Skeletal muscle tissue (tissue), 4 donors: ENCODE measurements around the gene SMOC2. TPM values are rescaled to one million over a fixed set of nuclear protein-coding genes. Genes with fewer than 3 reads are reported as not detected.
"Not testable (repeated sequence)": the region's sequence is repeated elsewhere in the genome, so short reads cannot be mapped to it uniquely, and the experiment has no call there.

Experiments used
- H3K27ac ChIP-seq: one replicate; pipeline ENCODE4 v1.7.0; 2013; ENCODE audit warnings: mild to moderate bottlenecking, low read depth, low read length, inconsistent platforms
- H3K27me3 ChIP-seq, 3 donors: one replicate each; pipeline ENCODE4 v1.7.0; 2013; ENCODE audit warnings: low read length in 3 of 3; ENCODE audit not compliant: control insufficient read depth in 3 of 3, insufficient read depth in 3 of 3
- H3K36me3 ChIP-seq, 3 donors: one replicate each; pipeline ENCODE4 v1.7.0; 2013; ENCODE audit warnings: low read length in 3 of 3; ENCODE audit not compliant: control insufficient read depth in 3 of 3, insufficient read depth in 3 of 3
- H3K4me1 ChIP-seq, 3 donors: one replicate each; pipeline ENCODE4 v1.7.0; 2013; ENCODE audit warnings: low read length in 3 of 3, mild to moderate bottlenecking in 3 of 3; ENCODE audit not compliant: control insufficient read depth in 3 of 3, insufficient read depth in 3 of 3
- H3K4me3 ChIP-seq, 3 donors: one replicate each; pipeline ENCODE4 v1.7.0; 2013; ENCODE audit warnings: low read length in 3 of 3
- H3K9ac ChIP-seq, 3 donors: one replicate each; pipeline ENCODE4 v1.7.0; 2013; ENCODE audit warnings: low read length in 3 of 3, mild to moderate bottlenecking in 3 of 3, moderate library complexity in 2 of 3, low read depth in 1 of 3
- H3K9me3 ChIP-seq, 3 donors: one replicate each; pipeline ENCODE4 v1.7.0; 2013; ENCODE audit warnings: low read length in 3 of 3; ENCODE audit not compliant: control insufficient read depth in 3 of 3
- total RNA-seq: library from RNA; depleted of rRNA; stranded (reverse); fragments of >200 nt; gene quantifications from one replicate; pipeline ENCODE4 v1.2.3, GENCODE V29; 2014
- donor health status: Osteomylitis.

The SMOC2 gene
- total RNA-seq, 1 donor from 2014 or later = 26.6 TPM

DNA sequence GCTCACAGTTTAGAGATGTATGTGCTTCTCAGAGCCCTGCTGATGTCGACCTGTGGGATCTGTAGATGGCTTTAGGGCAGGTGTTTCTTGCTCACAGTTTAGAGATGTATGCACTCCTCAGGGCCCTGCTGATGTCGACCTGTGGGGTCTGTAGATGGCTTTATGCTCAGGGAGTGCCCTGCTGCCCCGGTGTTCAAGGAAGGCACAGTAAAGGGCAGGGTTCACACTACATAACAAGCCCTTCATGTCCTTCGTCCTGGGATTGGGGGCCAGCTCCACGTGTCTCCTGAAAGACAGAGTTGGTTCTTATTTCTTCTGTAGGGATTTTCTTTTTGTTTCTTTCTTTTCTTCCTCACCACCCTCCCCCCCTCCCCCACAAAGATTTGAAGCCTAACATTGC is 91.1 kb downstream of the SMOC2 start:
- H3K36me3 ChIP-seq = no peaks in the 10 kb centered on the region
- H3K4me3 ChIP-seq = no peak overlapping the region
- H3K27ac ChIP-seq = no peak overlapping the region
- H3K9me3 ChIP-seq = no peaks in the 10 kb centered on the region
- H3K9ac ChIP-seq = no peak overlapping the region
- H3K4me1 ChIP-seq = peaks cover 13 to 20% (median 20%) of the 10 kb centered on the region in 3 donors
- peaks cover 0 to 6% (median 0%) of the 10 kb centered on the region in 3 donors for H3K27me3 ChIP-seq

DNA sequence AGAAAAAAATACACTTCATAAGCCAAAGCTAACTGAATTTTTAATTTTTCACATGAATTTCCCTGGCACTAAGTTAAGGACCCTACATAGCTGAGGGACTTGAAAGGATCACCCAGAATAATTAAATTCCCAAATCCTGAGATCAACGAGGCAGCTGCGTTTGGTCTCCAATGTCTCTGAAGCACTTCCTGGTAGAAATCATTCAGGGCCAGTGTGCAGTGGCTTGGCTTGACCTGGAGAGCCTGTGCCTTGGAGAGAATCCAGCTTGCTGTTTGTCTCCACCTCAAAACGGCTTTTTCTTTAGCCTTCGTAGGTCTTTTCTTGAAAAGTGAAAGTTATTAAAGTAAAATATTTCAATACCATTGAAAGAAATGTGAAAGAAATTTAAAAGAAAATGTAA is 92.4 kb downstream of the SMOC2 start:
- Histone ChIP-seq H3K4me3 (no peak overlapping the region), H3K36me3 (no peaks in the 10 kb centered on the region), H3K27me3 (peaks cover 0 to 6% (median 0%) of the 10 kb centered on the region in 3 donors), H3K9ac (no peak overlapping the region), H3K9me3 (no peaks in the 10 kb centered on the region), H3K27ac (peak overlapping the region; percentile 36), H3K4me1 (peaks cover 12 to 19% (median 15%) of the 10 kb centered on the region in 3 donors)

- no peak overlapping the region for H3K9ac ChIP-seq
- no peaks in the 10 kb centered on the region for H3K9me3 ChIP-seq
- H3K27ac ChIP-seq = no peak overlapping the region
- peaks cover 0 to 3% (median 0%) of the 10 kb centered on the region in 3 donors for H3K27me3 ChIP-seq
- H3K36me3 ChIP-seq = no peaks in the 10 kb centered on the region
- H3K4me3 ChIP-seq = no peak overlapping the region
- peaks cover 13 to 21% (median 16%) of the 10 kb centered on the region in 3 donors for H3K4me1 ChIP-seq
Measured at GRCh38 chr6:168534265-168534664, 93.3 kb downstream of the SMOC2 start.

DNA sequence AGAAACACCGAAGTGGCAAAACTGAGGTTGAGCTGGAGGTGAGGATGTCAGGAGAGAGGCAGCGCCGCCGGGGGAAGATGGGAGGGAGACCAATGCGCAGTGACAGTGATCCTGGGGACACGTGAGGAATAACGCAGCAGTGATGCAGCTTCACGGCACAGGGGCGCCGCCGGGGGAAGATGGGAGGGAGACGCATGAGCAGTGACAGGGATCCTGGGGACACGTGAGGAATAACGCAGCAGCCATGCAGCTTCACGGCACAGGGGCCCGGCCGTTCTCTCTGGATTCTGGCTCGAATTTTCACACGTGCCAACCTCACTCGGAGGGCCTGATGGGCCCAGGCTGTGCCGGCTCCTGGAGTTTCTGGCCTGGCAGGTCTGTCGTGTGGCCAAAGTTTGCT is 94.7 kb downstream of the SMOC2 start:
- no peak overlapping the region for H3K4me3 ChIP-seq
- H3K9me3 ChIP-seq = no peaks in the 10 kb centered on the region
- no peak overlapping the region for H3K9ac ChIP-seq
- peaks cover 25 to 32% (median 25%) of the 10 kb centered on the region in 3 donors for H3K4me1 ChIP-seq
- H3K27me3 ChIP-seq = no peaks in the 10 kb centered on the region
- peak overlapping the region; percentile 47 for H3K27ac ChIP-seq
- no peaks in the 10 kb centered on the region for H3K36me3 ChIP-seq

DNA sequence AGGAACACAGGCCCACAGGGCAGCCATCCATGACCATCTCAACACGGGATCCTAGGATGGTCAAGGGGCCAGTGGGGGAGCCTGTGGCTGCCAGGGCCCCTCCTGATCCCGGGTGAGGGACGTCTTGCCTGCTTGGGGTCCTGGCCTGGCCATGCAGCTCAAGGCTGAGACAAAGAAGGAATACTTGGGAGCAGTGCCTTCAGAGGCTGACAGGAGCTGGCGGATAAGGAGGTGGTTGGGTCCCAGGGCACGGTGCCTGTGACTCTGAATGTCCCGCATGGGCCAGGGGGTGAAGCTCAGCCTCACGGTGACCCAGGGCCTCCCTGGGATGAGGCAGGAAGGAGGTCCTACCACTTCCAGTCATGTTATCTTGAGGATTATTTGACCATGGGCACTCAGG is 95.2 kb downstream of the SMOC2 start:
- Histone ChIP-seq H3K27ac (peak overlapping the region; percentile 47), H3K9me3 (no peaks in the 10 kb centered on the region), H3K27me3 (no peaks in the 10 kb centered on the region), H3K9ac (peak overlapping the region in 1 of 3 donors; percentile 33), H3K4me3 (no peak overlapping the region), H3K4me1 (peaks cover 29 to 34% (median 30%) of the 10 kb centered on the region in 3 donors), H3K36me3 (no peaks in the 10 kb centered on the region)

GRCh38 chr6:168536665-168537539 is 95.9 kb downstream of the SMOC2 start:
- Histone ChIP-seq H3K9ac (peak overlapping the region in 1 of 3 donors; percentile 43), H3K27ac (peak overlapping the region; percentile 47), H3K27me3 (no peaks in the 10 kb centered on the region), H3K4me3 (no peak overlapping the region), H3K36me3 (no peaks in the 10 kb centered on the region), H3K4me1 (peaks cover 36 to 40% (median 37%) of the 10 kb centered on the region in 3 donors), H3K9me3 (no peaks in the 10 kb centered on the region)

- no peak overlapping the region for H3K9ac ChIP-seq
- H3K4me3 ChIP-seq = no peak overlapping the region
- H3K9me3 ChIP-seq = no peaks in the 10 kb centered on the region
- H3K27me3 ChIP-seq = no peaks in the 10 kb centered on the region
- H3K4me1 ChIP-seq = peaks cover 36 to 45% (median 40%) of the 10 kb centered on the region in 3 donors
- H3K27ac ChIP-seq = no peak overlapping the region
- no peaks in the 10 kb centered on the region for H3K36me3 ChIP-seq
Measured at GRCh38 chr6:168537540-168537884, 96.5 kb downstream of the SMOC2 start.

GRCh38 chr6:168538188-168538891 is 97.4 kb downstream of the SMOC2 start:
- peaks cover 36 to 43% (median 36%) of the 10 kb centered on the region in 3 donors for H3K4me1 ChIP-seq
- H3K27ac ChIP-seq, H3K9me3 ChIP-seq, H3K36me3 ChIP-seq, H3K9ac ChIP-seq, H3K27me3 ChIP-seq, H3K4me3 ChIP-seq: not testable (repeated sequence)

DNA sequence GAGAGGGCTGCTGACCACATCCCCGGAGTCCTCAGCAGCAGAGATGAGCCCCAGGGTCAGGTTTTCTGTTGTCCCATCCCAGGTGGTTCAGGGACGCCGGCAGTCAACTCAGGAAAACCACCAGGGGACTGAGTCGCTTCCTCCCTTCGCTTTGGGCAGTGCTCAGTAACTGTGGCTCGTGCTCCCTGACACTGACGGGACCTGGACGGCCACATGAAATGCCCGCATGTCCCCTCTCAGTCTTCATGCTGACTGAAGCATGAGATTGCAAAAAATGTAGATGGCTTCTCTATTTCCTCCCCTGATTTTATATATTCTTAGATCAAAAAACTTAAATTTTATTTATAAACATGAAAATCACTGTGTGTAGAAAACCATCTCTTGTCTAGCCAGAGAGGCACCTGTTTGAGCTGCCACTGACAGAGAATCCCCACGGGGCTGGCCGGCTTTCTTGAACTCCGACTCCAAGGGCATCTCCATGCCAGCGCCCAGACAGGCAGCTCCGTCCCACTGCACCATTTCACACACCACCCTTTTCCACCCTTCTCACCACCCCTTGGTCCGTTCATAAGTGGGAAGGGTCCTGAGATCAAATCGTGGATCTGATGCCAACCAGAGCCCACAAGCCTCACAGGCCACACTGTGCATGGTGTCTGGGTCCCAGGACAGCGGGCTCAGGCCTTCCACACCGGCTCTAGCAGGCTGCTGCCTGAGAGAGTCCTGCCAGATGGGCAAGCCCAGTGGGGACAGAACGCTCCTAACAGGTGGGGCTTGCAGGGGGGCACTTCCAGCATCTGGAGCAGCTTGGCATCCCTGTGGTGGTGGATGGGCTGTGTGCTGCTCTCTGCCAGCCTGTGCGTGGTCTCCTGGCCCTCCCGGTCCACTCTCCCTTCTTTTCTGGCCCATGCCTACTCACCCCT is 98.2 kb downstream of the SMOC2 start:
- Histone ChIP-seq H3K4me3 (no peak overlapping the region), H3K4me1 (peaks cover 34 to 43% (median 36%) of the 10 kb centered on the region in 3 donors), H3K27ac (peak overlapping the region; percentile 45), H3K9me3 (no peaks in the 10 kb centered on the region), H3K9ac (no peak overlapping the region), H3K36me3 (no peaks in the 10 kb centered on the region), H3K27me3 (no peaks in the 10 kb centered on the region)
